IPS DF 6.9 (cell line): ENCODE measurements around the gene LRGUK.

Source experiments
- DNase-seq: peaks from one replicate; pipeline ENCODE4 v3.0.0-alpha.2; 2013; ENCODE audit warnings: low read depth, low spot score
- H3K27ac ChIP-seq: one replicate; pipeline ENCODE4 v1.5.1; 2013; ENCODE audit warnings: low read length, control low read depth
- H3K27me3 ChIP-seq: 2 replicates; pipeline ENCODE4 v1.6.1; 2013; ENCODE audit warnings: mild to moderate bottlenecking, low read length; ENCODE audit not compliant: control insufficient read depth, insufficient read depth
- H3K36me3 ChIP-seq: 2 replicates; pipeline ENCODE4 v1.6.1; 2013; ENCODE audit warnings: low read length; ENCODE audit not compliant: control insufficient read depth, insufficient read depth
- H3K4me1 ChIP-seq: 2 replicates; pipeline ENCODE4 v1.6.1; 2013; ENCODE audit warnings: low read length; ENCODE audit not compliant: control insufficient read depth, insufficient read depth
- H3K4me3 ChIP-seq: 2 replicates; pipeline ENCODE4 v1.5.1; 2013; ENCODE audit warnings: mild to moderate bottlenecking, low read length
- H3K9me3 ChIP-seq: 2 replicates; pipeline ENCODE4 v1.6.1; 2013; ENCODE audit warnings: low read length, inconsistent platforms; ENCODE audit not compliant: control insufficient read depth, insufficient read depth
- WGBS: extraction: QIAGEN DNeasy Blood & Tissue Kit; methylation state at CpG from one replicate; pipeline ENCODE4 v1.1.7; 2013; ENCODE audit warnings: mixed read lengths, missing lambda C conversion rate; ENCODE audit not compliant: insufficient read length, insufficient coverage; 5-methylcytosine and 5-hydroxymethylcytosine counted together

LRGUK gene

DNA sequence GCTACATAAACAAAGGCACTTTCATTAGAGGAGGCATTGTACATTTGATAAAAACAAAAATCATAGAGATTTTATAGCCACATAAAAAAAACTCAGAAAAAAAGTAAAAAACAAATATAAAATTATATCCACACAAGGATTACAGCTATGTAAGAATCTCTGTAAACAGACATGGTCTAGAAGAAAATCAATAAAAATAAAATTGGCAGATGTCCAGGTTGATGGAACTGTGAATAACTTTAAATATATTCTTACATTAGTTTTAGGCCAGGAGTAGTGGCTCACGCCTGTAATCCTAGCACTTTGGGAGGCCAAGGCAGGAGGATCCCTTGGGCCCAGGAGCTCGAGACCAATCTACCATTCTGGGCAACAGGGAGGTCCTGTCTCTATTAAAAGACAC, 170.3 kb downstream of the LRGUK start:
- no CpG with 5 or more reads among the region's 2 CpGs for WGBS
- H3K27ac ChIP-seq: no peak overlapping the region
- H3K4me1 ChIP-seq: no peaks in the 10 kb centered on the region
- no peaks in the 10 kb centered on the region for H3K9me3 ChIP-seq
- DNase-seq: no peak
- H3K36me3 ChIP-seq: peaks cover 4% of the 10 kb centered on the region; the same call in 1 of the 2 replicates
- H3K27me3 ChIP-seq: no peaks in the 10 kb centered on the region
- H3K4me3 ChIP-seq: no peak overlapping the region

DNA sequence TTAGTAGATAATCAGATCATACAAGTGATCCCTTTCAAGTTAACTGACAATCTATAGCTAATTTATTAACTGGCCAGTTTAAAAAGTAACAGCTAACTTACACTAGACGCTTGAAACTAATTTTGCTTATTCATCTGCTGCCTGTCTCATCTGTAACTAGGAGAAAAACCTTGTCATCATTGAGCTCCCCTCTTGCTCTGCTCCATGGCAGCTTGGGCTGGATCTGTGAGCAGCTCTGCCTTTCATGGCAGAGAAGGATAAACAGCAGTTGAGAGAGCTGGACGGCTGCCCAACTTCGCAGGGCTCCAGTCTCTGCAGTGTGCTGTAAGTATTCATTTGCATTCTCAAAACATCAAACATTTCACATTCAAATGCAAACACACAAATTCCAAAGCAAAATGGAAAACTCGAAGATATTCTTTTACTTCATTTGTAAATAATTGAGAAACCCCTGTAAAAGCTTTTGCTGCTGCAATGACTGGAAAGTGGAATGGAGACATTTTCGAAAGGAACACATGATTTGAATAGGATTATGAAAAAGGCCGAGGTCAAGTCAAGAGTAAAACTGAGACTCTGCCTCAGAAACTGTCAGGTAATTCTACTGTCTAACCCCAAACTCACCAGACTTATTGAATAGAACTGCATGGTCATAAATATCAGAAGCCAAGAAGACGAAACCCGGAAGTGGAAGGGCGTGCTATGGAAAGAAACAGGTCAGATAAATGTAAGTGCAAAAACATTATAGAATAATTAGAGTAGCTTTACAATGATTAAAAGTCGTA, 172.0 kb downstream of the LRGUK start:
- no peak overlapping the region for H3K4me3 ChIP-seq
- no peak for DNase-seq
- H3K36me3 ChIP-seq: peaks cover 4% of the 10 kb centered on the region; the same call in 1 of the 2 replicates
- no peaks in the 10 kb centered on the region for H3K9me3 ChIP-seq
- 100% methylated on average over 1 of the region's 10 CpGs for WGBS
- H3K27ac ChIP-seq: no peak overlapping the region
- no peaks in the 10 kb centered on the region for H3K4me1 ChIP-seq
- H3K27me3 ChIP-seq: no peaks in the 10 kb centered on the region

DNA sequence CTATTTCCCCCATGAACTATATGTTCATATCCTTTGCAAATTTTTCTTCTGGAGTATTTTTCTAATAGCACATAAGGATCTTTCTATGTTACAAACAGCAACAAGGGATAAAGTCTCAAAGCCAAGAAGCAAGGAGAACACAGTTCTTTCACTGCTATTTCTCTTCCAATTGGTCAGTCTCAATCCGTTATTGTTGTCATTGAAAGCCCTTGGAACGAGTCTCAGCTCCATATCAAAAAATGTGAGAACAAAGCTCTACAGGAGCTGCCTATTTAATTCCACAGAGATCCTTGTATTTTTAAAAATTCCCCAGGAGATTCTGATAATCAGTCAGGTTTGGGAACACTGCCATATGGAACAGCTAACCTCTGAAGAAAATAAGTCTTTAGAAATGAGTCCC, 173.8 kb downstream of the LRGUK start:
- Histone ChIP-seq H3K27me3 (no peaks in the 10 kb centered on the region), H3K27ac (no peak overlapping the region), H3K9me3 (no peaks in the 10 kb centered on the region), H3K36me3 (no peaks in the 10 kb centered on the region; the same call in 1 of the 2 replicates), H3K4me1 (no peaks in the 10 kb centered on the region), H3K4me3 (no peak overlapping the region)
- no peak for DNase-seq
- WGBS: no CpG with 5 or more reads among the region's 2 CpGs

DNA sequence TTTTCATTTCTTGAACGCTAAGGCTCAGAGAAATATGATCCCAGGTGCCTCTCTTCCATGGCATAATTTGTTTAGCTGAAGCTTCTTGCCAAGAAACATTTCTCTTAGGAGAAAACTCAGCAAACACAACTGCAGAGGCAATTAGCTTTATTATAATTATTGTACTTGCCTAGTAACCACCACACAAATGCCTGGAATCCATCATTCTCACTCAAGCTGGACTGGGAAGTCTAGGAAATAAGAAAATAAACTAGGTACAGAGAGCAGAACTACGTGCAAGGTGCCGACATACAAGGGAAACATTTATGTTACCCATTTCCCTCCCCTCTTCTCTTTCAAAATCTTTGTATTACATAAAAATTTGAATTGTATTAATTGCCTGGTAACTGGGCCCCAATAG, 174.5 kb downstream of the LRGUK start:
- no peaks in the 10 kb centered on the region for H3K9me3 ChIP-seq
- no peak overlapping the region for H3K27ac ChIP-seq
- no peaks in the 10 kb centered on the region for H3K27me3 ChIP-seq
- no peaks in the 10 kb centered on the region for H3K4me1 ChIP-seq
- WGBS: no CpG with 5 or more reads among the region's 3 CpGs
- no peaks in the 10 kb centered on the region; the same call in 1 of the 2 replicates for H3K36me3 ChIP-seq
- no peak for DNase-seq
- no peak overlapping the region for H3K4me3 ChIP-seq

DNA sequence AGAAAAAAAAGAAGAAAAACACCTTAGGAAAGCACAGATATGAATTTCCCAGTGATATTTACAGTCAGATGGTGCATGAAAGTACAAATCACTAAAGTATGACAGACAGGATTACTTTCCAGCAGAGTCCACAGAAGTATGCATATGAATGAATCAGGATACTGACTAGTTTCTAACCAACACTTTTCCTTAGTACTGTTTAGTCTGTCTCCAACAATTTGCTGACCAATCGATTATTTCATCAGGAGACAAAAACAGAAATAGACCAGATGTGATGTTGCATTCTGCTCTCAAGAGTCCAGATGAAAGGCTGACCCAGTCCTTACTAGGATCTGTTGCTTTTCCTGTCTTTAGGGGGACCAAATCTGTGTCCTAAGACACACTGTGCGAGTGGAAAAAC, 175.0 kb downstream of the LRGUK start:
- no CpG with 5 or more reads among the region's 2 CpGs for WGBS
- Histone ChIP-seq H3K4me3 (no peak overlapping the region), H3K9me3 (no peaks in the 10 kb centered on the region), H3K27me3 (no peaks in the 10 kb centered on the region), H3K27ac (no peak overlapping the region), H3K4me1 (no peaks in the 10 kb centered on the region), H3K36me3 (no peaks in the 10 kb centered on the region; the same call in 1 of the 2 replicates)
- DNase-seq: no peak

DNA sequence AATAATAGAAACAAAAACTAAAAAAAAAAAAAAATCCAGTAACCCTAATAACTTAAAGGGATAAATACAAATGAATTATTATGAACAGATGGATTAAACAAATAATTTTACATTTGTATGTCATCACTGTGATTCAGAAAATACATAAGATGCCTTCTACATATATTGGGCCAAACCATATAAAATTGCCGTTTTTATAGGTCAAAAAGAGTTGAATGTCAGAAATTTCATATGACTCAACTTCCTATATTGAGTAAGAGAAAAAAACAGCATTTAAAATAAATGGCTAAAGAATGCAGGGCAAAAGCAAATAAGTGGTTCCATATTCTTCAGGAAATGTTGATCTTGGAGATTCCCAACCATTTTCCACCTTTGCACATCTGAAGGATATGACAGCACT, 180.2 kb downstream of the LRGUK start:
- Histone ChIP-seq H3K27ac (no peak overlapping the region), H3K36me3 (no peaks in the 10 kb centered on the region; the same call in 1 of the 2 replicates), H3K27me3 (no peaks in the 10 kb centered on the region), H3K4me1 (no peaks in the 10 kb centered on the region), H3K9me3 (no peaks in the 10 kb centered on the region), H3K4me3 (no peak overlapping the region)
- WGBS: no CpG with 5 or more reads among the region's 1 CpG
- no peak for DNase-seq

DNA sequence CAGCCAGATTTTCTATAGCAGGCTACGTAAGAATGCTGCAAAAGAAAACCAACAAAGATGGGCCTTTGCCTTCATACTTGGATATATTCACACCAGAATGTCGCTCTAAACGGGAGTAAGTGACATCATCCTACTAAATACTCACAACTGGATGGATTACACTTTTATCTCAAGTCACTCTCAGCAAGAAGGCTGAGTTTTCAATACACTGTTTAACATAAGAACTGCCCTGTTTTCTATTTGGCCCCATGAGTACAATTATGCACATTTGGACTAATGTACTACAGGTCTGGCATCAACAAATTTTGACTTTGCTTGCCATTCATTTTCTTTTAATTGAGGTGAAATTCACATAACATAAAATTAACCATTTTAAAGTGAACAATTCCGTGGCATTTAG, 181.4 kb downstream of the LRGUK start:
- no peak overlapping the region for H3K27ac ChIP-seq
- no peaks in the 10 kb centered on the region for H3K27me3 ChIP-seq
- no CpG with 5 or more reads among the region's 4 CpGs for WGBS
- H3K9me3 ChIP-seq: no peaks in the 10 kb centered on the region
- no peak overlapping the region for H3K4me3 ChIP-seq
- no peaks in the 10 kb centered on the region; the same call in 1 of the 2 replicates for H3K36me3 ChIP-seq
- no peak for DNase-seq
- H3K4me1 ChIP-seq: no peaks in the 10 kb centered on the region

DNA sequence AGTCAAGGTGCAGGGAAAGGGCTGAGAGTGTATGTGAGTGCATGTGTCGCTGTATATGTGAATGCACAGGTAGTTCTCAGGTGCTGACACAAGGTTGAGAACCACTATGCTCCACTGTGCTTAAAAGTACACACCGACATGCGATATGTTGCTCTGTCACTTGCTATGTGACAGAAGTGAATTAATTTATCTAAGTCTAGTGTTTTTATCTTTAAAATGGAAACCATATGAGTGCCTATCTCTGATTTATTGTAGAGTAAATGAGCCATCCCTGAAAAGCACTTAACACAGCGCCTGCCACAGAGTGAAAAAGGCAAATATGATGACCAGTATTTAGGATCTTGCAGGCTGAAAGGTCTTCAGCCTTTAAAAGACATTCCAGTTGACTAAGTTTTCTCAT, 184.7 kb downstream of the LRGUK start:
- Histone ChIP-seq H3K27ac (no peak overlapping the region), H3K4me3 (no peak overlapping the region), H3K27me3 (no peaks in the 10 kb centered on the region), H3K36me3 (no peaks in the 10 kb centered on the region; the same call in 1 of the 2 replicates), H3K9me3 (no peaks in the 10 kb centered on the region), H3K4me1 (no peaks in the 10 kb centered on the region)
- DNase-seq: no peak
- no CpG with 5 or more reads among the region's 4 CpGs for WGBS

DNA sequence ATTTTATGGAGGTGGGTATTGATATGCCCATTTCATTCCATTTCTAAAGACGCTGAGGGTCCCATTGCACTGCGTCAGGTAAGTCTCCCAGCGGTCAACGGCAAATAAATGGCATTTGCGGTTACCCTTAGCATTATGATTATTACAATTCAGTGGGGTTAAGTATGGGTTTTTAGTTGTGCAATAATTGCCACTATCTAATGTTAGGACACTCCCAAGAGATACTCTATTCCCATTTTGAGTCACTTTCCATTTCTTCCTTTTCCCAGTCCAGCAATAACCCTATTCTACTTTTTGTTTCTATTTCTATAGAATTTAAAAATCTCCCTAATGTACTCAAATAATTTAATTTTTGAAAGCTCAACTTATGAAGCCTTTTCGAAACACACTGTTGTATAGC, 185.6 kb downstream of the LRGUK start:
- Histone ChIP-seq H3K4me3 (no peak overlapping the region), H3K36me3 (no peaks in the 10 kb centered on the region; the same call in 1 of the 2 replicates), H3K4me1 (no peaks in the 10 kb centered on the region), H3K27ac (no peak overlapping the region), H3K27me3 (no peaks in the 10 kb centered on the region), H3K9me3 (no peaks in the 10 kb centered on the region)
- DNase-seq: no peak
- no CpG with 5 or more reads among the region's 6 CpGs for WGBS

DNA sequence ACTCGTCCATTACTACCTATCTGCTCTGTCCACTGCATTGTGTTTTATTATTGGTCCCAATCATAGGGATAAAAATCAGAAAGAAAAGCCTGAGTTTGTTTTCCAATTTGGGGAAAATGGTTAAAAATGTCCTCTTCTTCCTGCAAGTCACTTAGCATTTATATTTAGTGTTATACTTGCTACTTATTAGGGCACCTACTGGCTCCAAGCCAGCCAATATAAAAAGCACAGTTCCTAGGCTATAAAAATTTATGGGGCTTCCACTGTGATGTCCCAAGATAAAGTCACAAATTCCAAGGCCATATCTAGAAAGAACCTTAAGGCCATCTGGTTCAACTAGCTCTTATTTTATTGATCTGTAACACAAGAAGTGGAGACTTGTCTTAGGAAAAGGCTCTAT, 186.4 kb downstream of the LRGUK start:
- no peaks in the 10 kb centered on the region for H3K4me1 ChIP-seq
- no peaks in the 10 kb centered on the region for H3K27me3 ChIP-seq
- H3K9me3 ChIP-seq: no peaks in the 10 kb centered on the region
- H3K27ac ChIP-seq: no peak overlapping the region
- H3K4me3 ChIP-seq: no peak overlapping the region
- WGBS: no CpG with 5 or more reads among the region's 1 CpG
- no peaks in the 10 kb centered on the region for H3K36me3 ChIP-seq
- no peak for DNase-seq
